GM19099 (cell line): ENCODE measurements around the gene MBD3L3.
A peak's percentile ranks its signal among the peaks of the same experiment; 100 is the strongest.
"Not testable (repeated sequence)": the region's sequence is repeated elsewhere in the genome, so short reads cannot be mapped to it uniquely, and the experiment has no call there.

ENCODE experiments used
- POLR2A ChIP-seq: IDR thresholded peaks from 3 replicates; pipeline ENCODE4 v1.6.1; 2011; ENCODE audit warnings: low read depth; ENCODE audit not compliant: insufficient read length; ENCODE audit errors: extremely low read depth

Gene MBD3L3

DNA sequence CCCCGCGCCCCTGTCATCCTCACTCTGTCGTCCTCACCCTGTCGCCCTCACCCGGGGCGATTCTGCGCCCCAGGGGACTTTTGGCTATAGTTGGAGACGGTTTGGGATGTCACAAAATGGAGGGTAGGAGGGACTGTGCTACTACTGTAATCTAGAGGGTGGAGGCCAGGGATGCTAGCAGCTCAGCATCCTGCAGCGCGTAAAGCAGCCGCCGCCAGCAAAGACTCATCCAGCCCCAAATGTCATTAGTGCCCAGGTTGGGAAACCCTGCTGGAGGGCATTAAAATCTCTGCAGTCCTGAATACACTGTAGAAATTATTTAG is 11.4 kb upstream of the MBD3L3 start:
- TF ChIP-seq POLR2A = no peak

GRCh38 chr19:7069042-7069903 is 10.8 kb upstream of the MBD3L3 start, which contains the start of gene ZNF557:
ZNF557 (plus strand) TSS chr19:7069703; CDS start chr19:7075075, 5,372 bp downstream.
- TF ChIP-seq POLR2A = peak; percentile 91

DNA sequence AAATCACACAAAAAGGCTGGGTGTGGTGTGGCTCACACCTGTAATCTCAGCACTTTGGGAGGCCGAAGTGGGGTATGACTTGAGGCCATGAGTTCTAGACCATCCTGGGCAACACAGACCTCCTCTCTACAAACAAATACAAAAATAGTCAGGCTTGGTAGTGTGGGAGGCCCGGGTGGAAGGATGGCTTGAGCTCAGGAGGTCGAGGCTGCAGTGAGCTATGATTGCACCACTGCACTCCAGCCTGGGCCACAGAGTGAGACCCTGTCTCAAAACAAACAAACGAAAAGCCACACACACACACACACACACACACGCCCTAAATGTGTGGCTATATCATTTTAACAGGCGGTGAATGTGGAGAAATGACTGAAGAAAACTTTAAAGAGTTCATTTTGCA is 10.1 kb upstream of the MBD3L3 start:
- TF ChIP-seq POLR2A = no peak

GRCh38 chr19:7067716-7068115 is 9.2 kb upstream of the MBD3L3 start:
- no peak for TF ChIP-seq POLR2A

- no peak for TF ChIP-seq POLR2A
Measured at GRCh38 chr19:7063764-7064418, 5.4 kb upstream of the MBD3L3 start.

- TF ChIP-seq POLR2A = no peak
Measured at GRCh38 chr19:7063339-7063738, 4.9 kb upstream of the MBD3L3 start.

DNA sequence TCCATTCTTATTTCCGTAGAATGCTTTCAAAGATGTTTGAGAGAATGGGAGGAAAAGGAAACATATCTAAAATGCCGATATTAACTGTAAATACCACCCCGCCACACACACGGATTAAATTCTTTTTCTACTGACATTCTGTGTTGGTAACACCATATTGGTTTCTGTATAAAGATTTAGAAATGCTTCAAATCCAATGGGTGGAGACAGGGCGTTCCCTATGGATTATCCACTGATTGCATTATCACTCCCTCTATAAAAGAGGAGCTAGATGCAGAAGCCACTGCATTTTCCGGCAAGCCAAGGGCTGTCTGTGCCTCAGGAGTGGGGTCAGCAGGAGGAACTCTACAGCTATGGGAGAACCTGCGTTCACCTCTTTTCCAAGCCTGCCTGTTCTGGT is 9.5 kb downstream of the MBD3L3 start, which contains the start of gene MBD3L2:
MBD3L2 (plus strand) TSS at position 301 of the 400 bp plus-strand sequence; CDS start at position 354, 53 bp downstream.
- not testable (repeated sequence) for TF ChIP-seq POLR2A

GRCh38 chr19:7040079-7040478 is 18.4 kb downstream of the MBD3L3 start, which contains the start of gene MBD3L4:
MBD3L4 (minus strand) TSS chr19:7040179; CDS start chr19:7040144, 35 bp downstream.
- TF ChIP-seq POLR2A = not testable (repeated sequence)

GRCh38 chr19:7030278-7030677 is 28.2 kb downstream of the MBD3L3 start, which contains the start of gene MBD3L5:
MBD3L5 (plus strand) TSS chr19:7030578; CDS start chr19:7030612, 34 bp downstream.
- not testable (repeated sequence) for TF ChIP-seq POLR2A

DNA sequence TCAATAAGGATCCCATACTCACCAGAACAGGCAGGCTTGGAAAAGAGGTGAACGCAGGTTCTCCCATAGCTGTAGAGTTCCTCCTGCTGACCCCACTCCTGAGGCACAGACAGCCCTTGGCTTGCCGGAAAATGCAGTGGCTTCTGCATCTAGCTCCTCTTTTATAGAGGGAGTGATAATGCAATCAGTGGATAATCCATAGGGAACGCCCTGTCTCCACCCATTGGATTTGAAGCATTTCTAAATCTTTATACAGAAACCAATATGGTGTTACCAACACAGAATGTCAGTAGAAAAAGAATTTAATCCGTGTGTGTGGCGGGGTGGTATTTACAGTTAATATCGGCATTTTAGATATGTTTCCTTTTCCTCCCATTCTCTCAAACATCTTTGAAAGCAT is 37.1 kb downstream of the MBD3L3 start, which contains the start of gene MBD3L2B:
MBD3L2B (minus strand) TSS at position 101 of the 400 bp plus-strand sequence; CDS start at position 67, 34 bp downstream.
- not testable (repeated sequence) for TF ChIP-seq POLR2A

DNA sequence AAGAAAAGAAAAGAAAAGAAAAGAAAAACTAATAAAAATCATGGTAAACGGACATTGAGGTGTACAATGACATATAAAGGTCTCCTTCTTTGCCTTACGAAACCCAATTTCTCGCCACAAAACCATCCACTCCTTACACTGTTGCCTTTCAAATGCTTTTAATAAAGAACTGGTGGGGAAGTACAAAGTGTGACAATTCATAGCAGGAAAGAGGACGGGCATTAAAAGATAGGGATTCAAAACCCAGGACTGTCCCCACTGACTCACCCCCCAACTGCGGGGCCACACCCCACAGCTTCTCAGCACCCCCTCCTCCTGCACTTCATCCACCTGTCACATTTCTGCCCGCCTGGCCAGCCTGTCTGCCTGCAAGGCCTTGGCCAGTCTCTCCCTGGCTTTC is 39.6 kb downstream of the MBD3L3 start:
- no peak for TF ChIP-seq POLR2A

DNA sequence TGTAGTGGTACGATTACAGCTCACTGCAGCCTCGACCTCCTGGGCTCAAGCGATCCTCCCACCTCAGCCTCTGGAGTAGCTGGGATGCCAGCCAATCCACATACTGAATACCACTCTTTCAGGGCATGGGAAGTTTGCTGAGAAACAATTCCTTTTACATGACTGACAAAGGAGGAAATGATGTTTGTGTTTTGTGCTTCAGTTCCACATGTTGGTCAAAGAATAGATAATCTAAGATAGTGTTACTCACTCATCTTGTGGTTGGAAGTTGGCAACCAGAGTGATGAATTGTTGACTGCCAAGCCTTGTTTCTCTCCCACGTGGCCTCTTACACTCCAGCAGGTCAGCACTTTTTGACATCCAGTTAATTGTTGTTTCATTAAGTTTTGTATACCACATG is 44.8 kb downstream of the MBD3L3 start:
- no peak for TF ChIP-seq POLR2A

- no peak for TF ChIP-seq POLR2A
Measured at GRCh38 chr19:7010722-7011593, 47.5 kb downstream of the MBD3L3 start.

DNA sequence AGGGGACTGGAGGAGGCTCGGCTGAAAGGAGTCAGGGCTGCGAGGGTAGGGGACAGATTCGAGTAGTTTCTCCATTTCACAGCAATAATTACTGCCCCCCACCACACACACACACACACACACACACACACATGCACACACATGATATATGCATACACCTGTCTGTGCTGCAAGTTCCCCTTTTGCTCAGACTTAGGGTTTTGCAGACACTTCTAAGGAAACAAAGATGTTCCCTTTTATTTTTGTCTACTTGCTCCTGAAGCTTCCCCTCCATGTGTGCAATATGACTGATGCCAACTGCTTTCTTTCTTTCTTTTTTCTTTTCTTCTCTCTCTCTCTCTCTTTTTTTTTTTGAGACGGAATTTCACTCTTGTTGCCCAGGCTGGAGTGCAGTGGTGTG is 50.6 kb downstream of the MBD3L3 start:
- no peak for TF ChIP-seq POLR2A
